Mesenteric fat pad (tissue), 1 donor: ENCODE results near the gene UHRF1. TPM values are rescaled to one million over a fixed set of nuclear protein-coding genes. Genes with fewer than 3 reads are reported as not detected.
"Not testable (repeated sequence)": the region's sequence is repeated elsewhere in the genome, so short reads cannot be mapped to it uniquely, and the experiment has no call there.

Experiments used
- DNase-seq: peaks from one replicate; pipeline ENCODE4 v3.0.0-alpha.2; 2020; ENCODE audit warnings: low spot score
- total RNA-seq: library from RNA; stranded (reverse); fragmentation: NEBNext Ultra II Directional; extraction: Animal tissue kit (Norgen Biotek cat#: 25700); gene quantifications from one replicate; pipeline ENCODE4 v1.2.1, GENCODE V29; 2021
- donor health status: DM: yes; HTN: yes; CAD: no.

The UHRF1 gene
- total RNA-seq, 1 donor from 2014 or later, result 0.67 TPM

DNA sequence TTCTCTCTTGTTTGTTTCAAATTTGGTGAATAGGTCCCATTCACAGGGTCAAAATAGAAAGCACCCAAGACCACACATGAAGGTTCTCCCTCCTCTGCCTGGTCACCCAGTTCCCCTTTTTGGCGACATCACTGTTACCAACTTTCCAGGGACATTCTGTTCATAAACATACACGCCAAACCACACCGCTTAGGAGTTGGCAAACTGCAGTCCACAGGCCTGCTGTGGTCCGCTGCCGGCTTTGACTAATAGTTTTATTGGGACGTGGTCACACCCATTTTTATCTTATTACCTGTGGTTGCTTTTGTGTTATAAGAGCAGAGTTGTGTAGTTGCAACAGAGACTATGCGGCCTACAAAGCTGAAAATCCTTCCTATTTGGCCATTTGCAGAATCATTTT lies 24.2 kb downstream of the UHRF1 start:
- DNase-seq, result no peak

DNA sequence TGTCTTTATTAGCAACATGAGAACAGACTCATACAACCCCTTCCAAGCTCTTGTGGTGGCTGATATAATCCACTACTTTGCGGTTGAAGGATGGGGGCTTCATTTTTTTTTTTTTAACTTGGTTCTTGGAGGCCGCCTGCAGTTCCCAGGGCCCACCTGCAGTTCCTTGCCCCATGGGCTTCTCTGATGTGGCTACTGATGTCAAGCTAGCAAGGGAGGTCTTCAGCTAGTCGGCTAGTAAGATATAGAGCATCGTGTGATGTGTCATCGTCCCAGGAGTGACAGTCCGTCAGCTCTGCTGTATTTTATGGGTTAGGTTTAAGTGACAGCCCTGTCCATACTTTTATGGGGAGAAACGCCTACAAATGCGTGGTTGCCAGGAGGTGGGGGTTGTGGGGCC lies 26.1 kb downstream of the UHRF1 start:
- DNase-seq, result no peak

DNA sequence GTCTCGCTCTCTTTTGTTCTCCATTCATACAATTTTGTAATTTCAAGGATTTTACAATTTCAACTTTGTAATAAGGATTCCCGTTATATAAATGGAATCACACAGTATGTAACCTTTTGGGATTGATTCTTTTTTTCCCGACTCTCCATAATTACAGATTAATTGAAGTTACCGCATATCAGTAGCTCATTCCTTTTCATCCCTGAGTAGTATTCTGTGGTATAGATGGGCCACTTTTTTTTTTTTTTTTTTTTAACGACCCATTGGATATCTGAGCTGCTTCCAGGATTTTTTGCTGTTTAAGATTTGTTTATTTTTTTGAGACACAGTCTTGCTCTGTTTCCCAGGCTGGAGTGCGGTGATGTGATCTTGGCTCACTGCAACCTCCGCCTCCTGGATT lies 27.8 kb downstream of the UHRF1 start:
- no peak for DNase-seq

DNA sequence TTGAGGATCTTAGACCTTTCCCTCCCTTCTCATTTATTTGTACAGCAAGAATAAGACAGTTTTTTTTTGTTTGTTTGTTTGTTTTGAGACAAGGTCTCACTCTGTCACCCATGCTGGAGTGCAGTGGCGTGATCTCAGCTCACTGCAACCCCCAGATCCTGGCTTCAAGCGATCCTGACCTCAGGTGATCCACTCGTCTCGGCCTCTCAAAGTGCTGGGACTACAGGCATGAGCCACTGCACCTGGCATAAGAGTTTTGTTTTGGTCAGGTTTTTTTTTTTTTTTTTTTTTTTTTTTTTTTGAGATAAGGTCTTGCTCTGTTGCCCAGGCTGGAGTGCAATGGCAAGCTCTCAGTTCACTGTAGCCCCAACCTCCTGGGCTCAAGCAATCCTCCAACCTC lies 29.2 kb downstream of the UHRF1 start:
- DNase-seq, result not testable (repeated sequence)

DNA sequence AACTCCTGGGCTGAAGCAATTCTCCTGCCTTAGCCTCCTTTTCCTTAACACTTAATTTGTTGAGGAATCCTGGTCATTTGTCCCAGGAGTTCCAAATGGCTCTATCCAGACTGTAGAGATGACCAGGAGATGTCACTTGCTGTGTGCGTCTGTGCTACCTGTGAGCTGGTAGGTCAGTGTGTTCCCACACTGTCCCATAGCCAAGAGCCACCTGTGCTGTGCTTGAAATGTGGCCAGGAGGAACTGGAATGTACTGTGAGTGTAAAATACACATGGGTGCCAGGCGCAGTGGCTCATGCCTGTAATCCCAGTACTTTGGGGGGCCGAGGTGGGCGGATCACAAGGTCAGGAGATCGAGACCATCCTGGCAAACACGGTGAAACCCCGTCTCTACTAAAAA lies 30.2 kb downstream of the UHRF1 start:
- no peak for DNase-seq

DNA sequence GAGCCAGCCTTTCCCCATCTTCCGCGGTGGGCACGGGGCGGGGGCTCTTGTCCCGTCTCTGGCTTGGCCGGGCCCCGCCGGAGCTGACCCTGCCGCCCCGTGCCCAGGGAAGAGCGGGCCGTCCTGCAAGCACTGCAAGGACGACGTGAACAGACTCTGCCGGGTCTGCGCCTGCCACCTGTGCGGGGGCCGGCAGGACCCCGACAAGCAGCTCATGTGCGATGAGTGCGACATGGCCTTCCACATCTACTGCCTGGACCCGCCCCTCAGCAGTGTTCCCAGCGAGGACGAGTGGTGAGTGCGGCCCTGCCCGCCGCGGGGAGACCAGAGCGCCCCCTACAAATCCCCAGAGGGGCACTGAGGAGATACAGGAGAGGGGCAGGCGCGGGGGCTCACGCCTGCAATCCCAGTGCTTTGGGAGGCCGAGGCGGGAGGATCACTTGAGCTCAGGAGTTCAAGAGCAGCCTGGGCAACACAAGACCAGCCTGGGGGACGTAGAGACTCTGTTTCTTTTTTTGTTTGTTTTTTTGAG lies 32.4 kb downstream of the UHRF1 start:
- DNase-seq, result not testable (repeated sequence)

DNA sequence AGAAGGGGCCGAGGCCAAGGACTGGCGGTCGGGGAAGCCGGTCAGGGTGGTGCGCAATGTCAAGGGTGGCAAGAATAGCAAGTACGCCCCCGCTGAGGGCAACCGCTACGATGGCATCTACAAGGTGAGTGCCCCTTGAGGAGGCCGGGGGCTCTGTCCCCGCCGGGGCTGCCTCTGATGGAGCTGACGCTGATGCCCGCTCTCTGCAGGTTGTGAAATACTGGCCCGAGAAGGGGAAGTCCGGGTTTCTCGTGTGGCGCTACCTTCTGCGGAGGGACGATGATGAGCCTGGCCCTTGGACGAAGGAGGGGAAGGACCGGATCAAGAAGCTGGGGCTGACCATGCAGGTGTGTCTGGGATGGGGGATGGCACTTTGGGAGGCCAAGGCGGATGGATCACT lies 41.3 kb downstream of the UHRF1 start:
- DNase-seq, result not testable (repeated sequence)

DNA sequence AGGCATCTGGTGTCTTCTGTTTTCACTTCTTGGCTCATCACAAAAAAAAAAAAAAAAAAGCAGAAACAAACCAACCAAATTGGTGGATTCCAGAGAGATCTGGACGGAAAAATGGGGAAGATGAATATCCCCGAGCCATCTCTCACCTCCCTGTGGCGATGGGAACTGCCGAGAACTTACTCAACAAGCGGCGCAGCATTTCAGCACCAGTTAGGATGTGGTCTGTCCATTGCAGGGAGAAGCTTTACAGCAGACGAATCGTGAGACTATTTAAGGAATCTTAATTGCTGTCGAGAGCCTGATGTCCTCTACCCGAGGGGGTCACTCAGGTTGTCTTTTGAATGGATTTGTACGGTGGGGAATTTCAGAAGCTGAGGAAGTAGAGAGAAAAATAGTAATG lies 42.4 kb downstream of the UHRF1 start:
- DNase-seq, result no peak

DNA sequence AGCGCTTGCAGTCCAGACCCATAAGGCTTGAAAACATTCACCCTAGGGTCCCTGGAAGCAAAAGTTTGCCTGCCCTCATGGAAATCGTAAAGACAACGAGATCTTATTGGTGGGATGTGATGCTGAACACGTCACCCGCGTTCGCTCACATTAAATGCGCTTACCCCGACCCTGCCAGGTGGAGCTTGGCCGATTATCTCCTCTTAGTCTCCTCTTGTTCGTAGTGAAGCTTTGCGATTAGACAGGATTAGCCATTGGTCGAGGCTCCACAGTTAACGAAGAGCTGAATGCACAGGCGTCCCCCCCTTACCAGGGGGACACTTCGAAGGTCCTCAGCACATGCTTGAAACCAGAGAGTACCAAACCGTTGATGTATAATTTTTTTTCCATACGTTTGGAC lies 43.6 kb downstream of the UHRF1 start:
- DNase-seq, result no peak

DNA sequence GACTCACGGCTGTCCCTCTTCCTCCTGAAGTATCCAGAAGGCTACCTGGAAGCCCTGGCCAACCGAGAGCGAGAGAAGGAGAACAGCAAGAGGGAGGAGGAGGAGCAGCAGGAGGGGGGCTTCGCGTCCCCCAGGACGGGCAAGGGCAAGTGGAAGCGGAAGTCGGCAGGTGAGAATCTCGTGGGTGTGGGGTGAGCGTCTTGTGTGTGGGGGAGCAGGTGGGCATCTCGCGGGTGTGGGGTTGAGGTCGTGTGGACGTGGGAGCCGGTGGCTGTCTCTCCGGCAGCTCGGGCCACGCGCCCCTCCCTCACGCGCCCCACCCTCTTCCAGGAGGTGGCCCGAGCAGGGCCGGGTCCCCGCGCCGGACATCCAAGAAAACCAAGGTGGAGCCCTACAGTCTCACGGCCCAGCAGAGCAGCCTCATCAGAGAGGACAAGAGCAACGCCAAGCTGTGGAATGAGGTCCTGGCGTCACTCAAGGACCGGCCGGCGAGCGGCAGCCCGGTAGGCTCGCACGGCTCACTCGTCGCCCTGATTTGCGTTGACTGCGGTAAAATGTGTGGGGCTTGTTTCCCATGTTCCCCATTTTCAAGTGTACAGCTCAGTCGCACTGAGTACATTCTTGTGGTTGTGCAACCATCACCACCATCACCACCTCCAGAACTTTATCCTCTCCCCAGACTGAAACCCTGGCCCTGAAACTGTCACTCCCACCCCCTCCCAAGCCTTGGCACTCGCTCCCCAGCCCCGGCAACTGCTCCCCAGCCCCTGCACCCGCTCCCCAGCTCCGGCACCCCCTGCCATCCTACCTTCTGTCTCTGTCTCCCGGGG lies 45.2 kb downstream of the UHRF1 start:
- DNase-seq, result not testable (repeated sequence)

DNA sequence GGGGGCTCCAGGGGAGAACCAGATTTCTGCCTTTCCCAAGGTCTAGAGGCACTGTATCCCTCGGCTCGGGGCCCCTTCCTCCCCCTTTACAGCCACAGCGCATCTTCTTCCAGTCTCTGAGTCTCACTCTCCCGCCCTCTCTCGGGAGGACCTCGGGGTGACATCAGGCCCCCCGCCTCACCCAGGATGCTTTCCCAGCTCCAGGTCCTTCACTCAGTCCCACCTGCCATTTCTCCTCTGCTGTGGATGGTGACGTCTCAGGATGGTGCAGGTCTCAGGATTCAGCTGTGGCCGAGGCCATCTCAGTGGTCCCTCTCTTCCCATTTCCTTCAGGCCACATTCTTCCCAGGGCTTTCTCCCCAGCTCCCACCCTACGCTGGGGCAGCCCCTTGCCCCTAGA lies 46.0 kb downstream of the UHRF1 start:
- DNase-seq, result no peak

DNA sequence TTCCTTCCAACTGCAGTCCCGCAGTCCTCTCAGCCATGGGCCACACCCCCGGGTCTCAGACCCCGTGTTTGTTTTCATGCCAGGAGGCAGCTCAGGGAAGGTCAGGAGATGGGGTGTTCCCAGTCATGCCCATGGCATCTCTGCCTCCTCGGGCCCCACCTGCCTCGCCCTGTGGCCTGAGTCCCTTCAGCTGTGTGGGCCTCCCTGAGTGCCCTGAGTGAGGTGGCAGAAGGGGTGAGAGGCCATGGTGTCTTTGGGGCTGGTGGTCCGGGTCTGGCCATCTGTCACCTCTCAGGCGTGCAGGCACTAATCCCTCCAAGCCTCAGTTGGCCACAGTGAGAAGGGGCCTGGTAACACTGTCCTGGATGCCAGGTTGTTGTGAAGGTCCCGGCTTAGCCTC lies 48.7 kb downstream of the UHRF1 start:
- no peak for DNase-seq

DNA sequence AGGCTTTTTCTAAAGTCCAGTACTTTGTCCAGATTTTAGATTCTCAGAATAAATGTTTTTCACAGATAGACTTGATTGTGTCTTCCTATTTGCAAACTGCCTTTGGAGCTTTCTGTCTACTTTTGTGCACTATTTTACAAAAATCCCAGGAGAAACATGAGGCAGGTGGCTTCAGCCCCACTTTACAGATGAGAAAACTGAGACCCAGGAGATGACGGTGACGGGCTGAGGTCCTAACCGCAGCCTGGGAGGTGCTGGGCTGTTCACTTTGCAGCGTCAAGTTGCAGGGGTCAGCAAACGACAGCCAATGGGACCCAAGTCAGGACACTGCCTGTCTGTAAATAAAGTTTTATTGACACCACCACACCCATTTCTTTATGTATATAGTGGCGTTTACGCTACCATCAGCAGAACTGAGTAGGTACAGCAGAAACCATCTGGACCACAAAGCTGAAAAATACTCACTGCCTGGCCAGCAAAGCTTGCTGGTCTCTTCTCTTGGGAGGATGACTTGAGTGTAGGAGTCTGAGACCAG lies 52.9 kb downstream of the UHRF1 start:
- no peak for DNase-seq

DNA sequence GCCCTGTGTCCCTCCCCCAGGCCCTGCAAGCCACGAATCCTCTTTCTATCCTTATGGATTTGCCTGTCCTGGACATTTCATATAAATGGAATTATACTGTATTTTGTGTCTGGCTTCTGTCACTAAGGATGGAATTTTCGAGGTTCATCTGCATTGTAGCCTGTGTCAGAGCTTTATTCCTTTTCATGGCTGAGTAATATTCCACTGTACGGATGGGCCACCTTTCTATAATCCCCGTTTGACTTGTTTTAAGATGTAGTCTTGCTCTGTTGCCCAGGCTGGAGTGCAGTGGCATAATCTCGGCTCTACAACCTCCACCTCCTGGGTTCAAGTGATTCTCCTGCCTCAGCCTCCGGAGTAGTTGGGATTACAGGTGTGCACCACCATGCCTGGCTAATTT lies 55.8 kb downstream of the UHRF1 start:
- no peak for DNase-seq

DNA sequence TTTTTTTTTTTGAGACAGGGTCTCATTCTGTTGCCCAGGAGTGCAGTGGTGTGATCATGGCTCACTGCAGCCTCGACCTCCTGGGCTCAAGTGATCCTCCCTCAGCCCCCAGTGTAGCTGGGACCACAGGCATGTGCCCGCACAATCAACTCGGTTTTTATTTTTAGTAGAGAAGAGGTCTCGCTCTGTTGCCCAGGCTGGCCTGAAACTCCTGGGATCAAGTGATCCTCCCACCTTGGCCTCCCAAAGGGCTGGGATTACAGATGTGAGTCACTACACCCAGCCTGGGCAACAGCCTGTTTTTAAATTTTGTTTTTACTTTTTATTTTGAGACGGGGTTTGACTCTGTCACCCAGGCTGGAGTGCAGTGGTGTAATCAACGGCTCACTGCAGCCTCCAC lies 57.3 kb downstream of the UHRF1 start:
- DNase-seq, result no peak

DNA sequence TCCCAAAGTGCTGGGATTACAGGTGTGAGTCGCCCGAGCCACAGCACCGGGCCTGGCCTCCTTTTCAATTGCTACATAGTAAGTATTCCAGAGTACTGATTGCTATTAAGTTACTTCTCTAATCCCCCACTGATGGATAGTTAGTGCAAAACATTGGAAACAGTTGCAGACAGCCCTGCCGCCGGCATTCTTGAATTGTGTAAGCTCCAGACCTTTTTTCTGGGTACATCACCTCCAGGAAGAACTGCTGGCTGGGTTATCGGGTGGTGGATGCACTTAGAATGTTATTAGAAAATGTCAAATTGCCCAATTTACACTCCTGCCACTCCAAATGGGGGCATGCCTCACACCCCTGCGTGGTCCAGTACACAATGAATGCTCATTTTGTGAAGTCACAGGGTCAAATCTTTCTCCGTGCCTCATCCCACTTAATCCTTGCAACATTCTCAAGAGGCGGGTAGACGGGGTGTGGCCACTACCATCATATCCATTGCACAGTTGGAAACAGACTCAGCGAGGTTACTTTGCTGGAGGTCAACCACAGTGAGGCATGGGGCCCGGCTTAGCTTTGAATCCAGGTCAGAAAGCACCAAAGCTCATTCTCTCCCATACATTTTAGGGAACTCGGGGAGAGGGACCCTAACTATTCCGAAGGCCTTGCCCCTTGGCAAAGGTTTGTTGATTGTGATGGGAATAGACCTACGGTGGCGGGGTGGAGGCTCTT lies 58.6 kb downstream of the UHRF1 start:
- DNase-seq, result no peak

DNA sequence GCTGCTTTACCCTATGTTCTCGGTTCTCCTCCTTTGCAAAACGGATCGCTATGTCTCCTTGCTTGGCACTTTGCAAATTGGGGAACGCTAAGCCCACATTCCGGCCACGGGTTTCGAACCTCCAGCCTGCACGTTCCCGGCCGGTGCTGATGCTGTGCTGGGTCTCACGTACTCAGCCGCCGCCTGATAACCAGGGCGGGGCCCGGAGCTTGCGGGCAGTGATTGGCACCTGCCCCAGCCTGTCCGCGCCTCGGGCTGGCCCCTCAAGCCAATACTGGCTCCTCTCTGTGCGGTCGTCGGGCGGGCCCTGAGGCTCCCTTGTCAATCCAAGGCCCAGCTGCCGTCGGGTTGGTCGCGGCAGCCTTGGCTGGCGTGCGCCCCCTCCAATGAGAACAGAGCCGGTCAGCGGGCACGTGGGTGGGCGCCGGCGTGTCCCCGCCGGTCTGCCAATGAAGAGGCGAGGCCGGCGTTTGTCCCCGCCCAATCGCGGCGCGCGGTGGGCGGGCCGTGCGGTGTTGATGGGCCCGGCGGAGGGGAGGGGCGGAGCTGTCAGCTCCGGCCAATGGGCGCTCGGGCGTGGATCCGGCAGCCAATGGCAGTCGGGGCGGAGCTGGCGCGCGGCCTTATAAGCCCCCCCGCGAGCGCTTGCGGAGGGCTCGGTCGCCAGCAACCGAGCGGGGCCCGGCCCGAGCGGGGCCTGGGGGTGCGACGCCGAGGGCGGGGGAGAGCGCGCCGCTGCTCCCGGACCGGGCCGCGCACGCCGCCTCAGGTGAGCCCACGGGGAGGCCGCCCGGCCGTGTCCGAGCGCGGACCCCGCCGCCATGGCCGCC lies 59.4 kb downstream of the UHRF1 start, which contains the start of gene KDM4B:
Gene KDM4B (plus strand): TSS at position 652 of the 830 bp plus-strand sequence. CDS start 63,778 bp downstream, outside the sequence.
- DNase-seq, result peak; percentile 100

DNA sequence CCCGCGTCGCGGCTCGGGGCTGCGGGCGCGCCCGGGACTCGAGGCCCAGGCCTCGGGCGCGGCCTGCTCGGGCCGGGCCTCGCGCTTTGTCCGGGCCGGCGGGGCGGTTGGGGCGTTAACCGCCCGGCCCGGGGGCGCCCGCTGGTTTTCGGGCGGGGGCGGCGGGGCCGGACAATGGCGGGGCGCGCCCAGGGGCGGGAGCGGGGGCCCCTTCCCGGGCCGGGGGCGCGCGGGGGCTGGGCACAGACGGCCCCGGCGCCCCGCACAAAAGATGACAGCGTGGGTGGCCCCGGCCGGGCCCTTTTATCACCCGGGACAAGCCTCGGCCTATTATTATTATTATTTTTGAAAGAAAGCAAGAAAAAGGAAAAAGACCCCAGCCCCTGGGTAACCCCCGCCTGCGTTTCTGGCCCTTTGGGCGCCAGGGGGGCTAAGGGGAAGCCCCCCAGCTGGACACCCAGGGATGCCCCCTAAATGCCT lies 60.0 kb downstream of the UHRF1 start:
- DNase-seq, result no peak

DNA sequence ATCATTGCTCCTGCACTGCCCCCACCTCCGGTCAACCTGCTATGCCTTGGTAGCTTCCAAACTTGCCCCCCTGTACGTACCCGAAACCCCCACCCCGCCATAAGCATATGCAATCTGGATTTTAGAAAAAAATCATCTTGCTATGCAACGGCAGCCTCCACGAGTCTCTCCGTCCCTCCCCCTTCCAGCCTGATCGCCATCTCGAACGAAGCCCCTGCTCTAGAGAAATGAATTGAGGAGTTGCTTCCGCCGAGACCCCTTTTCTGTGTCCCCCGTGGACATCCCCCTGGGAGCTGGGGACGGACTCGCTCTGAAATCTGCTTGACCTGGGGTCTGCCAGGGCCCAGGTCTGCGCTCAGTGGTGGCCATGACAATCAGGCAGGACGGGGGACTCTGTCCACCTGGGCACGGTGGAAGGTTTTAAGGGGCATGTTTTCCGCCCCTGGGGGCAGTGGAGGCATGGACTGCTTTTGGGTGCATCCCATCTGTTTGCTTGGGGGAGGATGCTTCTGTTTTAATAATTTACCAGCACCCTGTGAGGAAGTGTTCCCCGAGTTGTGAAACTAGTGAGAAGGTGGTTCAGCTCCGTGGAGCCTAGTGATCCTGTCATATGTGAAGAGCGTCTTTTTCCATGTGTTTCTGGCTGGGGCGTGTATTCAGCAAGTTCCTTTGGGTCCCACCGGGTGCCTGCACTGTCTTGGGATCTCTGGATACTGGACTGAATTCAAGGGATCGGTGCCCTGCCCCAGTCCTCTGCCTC lies 60.7 kb downstream of the UHRF1 start:
- no peak for DNase-seq
